HepG2 (cell line): ENCODE results near the gene PCSK6. TPM values are rescaled to one million over a fixed set of nuclear protein-coding genes. Genes with fewer than 3 reads are reported as not detected.
A peak's percentile ranks its signal among the peaks of the same experiment; 100 is the strongest.

Experiments
- CENPX ChIP-seq: sonication (generic); formaldehyde crosslinking; IDR thresholded peaks from 2 replicates; pipeline ENCODE4 v1.9.0; 2021; ENCODE audit warnings: mild to moderate bottlenecking, missing genetic modification reagents, moderate library complexity
- EHMT2 ChIP-seq: fragments of 200-600 bp; sonication (generic); IDR thresholded peaks from 2 replicates; pipeline ENCODE4 v1.7.0; 2017; ENCODE audit warnings: antibody characterized with exemption, low read depth, low read length, borderline replicate concordance
- EP300 ChIP-seq, 3 experiments: sonication (generic) in 1 of 3; formaldehyde crosslinking in 1 of 3; IDR thresholded peaks; 2 replicates each; pipeline versions ENCODE4 v1.5.1 to v1.6.1; 2011 to 2020; ENCODE audit warnings: low read depth in 2 of 3, low read length in 2 of 3, borderline replicate concordance in 1 of 3, improper control_type of control experiment in 1 of 3, mild to moderate bottlenecking in 1 of 3, missing genetic modification reagents in 1 of 3, moderate library complexity in 1 of 3
- GABPB1 ChIP-seq: IDR thresholded peaks from 2 replicates; pipeline ENCODE4 v1.6.1; 2016; ENCODE audit warnings: mild to moderate bottlenecking, missing genetic modification reagents, moderate library complexity, missing compliant biosample characterization
- HMGA1 ChIP-seq: sonication (generic); formaldehyde crosslinking; conservative IDR thresholded peaks from 2 replicates; pipeline ENCODE4 v1.4.0; 2020; ENCODE audit warnings: missing genetic modification reagents
- MEIS1 ChIP-seq: sonication (generic); formaldehyde crosslinking; IDR thresholded peaks from 2 replicates; pipeline ENCODE4 v1.9.0; 2021; ENCODE audit warnings: mild to moderate bottlenecking, missing genetic modification reagents, moderate library complexity, borderline replicate concordance
- MTF1 ChIP-seq: sonication (generic); formaldehyde crosslinking; IDR thresholded peaks from 2 replicates; pipeline ENCODE4 v1.5.0; 2020; ENCODE audit warnings: missing genetic modification reagents
- NFATC3 ChIP-seq: sonication (generic); formaldehyde crosslinking; IDR thresholded peaks from 2 replicates; pipeline ENCODE4 v1.5.1; 2020; ENCODE audit warnings: mild to moderate bottlenecking, missing genetic modification reagents
- PHB2 ChIP-seq: fragments of 450-650 bp; IDR thresholded peaks from 2 replicates; pipeline ENCODE4 v1.6.1; 2018; ENCODE audit not compliant: partially characterized antibody
- SMAD3 ChIP-seq: sonication (generic); formaldehyde crosslinking; IDR thresholded peaks from 2 replicates; pipeline ENCODE4 v1.4.0; 2020; ENCODE audit warnings: missing genetic modification reagents
- TCF7 ChIP-seq: sonication (generic); IDR thresholded peaks from 2 replicates; pipeline ENCODE4 v1.6.1; 2016; ENCODE audit warnings: antibody characterized with exemption, low read depth
- ZC3H13 ChIP-seq: sonication (generic); formaldehyde crosslinking; IDR thresholded peaks from 2 replicates; pipeline ENCODE4 v1.8.1; 2023; ENCODE audit warnings: mild to moderate bottlenecking, missing genetic modification reagents, moderate library complexity
- ZC3H4 ChIP-seq: sonication (generic); formaldehyde crosslinking; IDR thresholded peaks from 2 replicates; pipeline ENCODE4 v1.4.0; 2020; ENCODE audit warnings: missing genetic modification reagents, borderline replicate concordance
- ZFP82 ChIP-seq: sonication (generic); formaldehyde crosslinking; IDR thresholded peaks from 2 replicates; pipeline ENCODE4 v1.5.1; 2020; ENCODE audit warnings: mild to moderate bottlenecking, missing genetic modification reagents, borderline replicate concordance
- ZNF160 ChIP-seq: sonication (generic); formaldehyde crosslinking; IDR thresholded peaks from 2 replicates; pipeline ENCODE4 v1.8.0; 2022; ENCODE audit warnings: mild to moderate bottlenecking, inconsistent platforms, missing genetic modification reagents
- ZNF232 ChIP-seq: sonication (generic); formaldehyde crosslinking; IDR thresholded peaks from 2 replicates; pipeline ENCODE4 v1.4.0; 2020; ENCODE audit warnings: missing genetic modification reagents, borderline replicate concordance
- ZNF546 ChIP-seq: sonication (generic); formaldehyde crosslinking; conservative IDR thresholded peaks from 2 replicates; pipeline ENCODE4 v1.8.1; 2023; ENCODE audit warnings: mild to moderate bottlenecking, missing genetic modification reagents
- ZNF549 ChIP-seq: sonication (generic); formaldehyde crosslinking; IDR thresholded peaks from 2 replicates; pipeline ENCODE4 v1.5.0; 2020; ENCODE audit warnings: missing genetic modification reagents
- ZNF557 ChIP-seq: sonication (generic); formaldehyde crosslinking; IDR thresholded peaks from 2 replicates; pipeline ENCODE4 v1.4.0; 2020; ENCODE audit warnings: missing genetic modification reagents
- ZNF615 ChIP-seq: sonication (generic); formaldehyde crosslinking; IDR thresholded peaks from 2 replicates; pipeline ENCODE4 v1.5.0; 2020; ENCODE audit warnings: mild to moderate bottlenecking, missing genetic modification reagents, borderline replicate concordance
- ZNF670 ChIP-seq: sonication (generic); formaldehyde crosslinking; IDR thresholded peaks from 2 replicates; pipeline ENCODE4 v1.8.0; 2022; ENCODE audit warnings: mild to moderate bottlenecking, missing genetic modification reagents, borderline replicate concordance
- ZNF749 ChIP-seq: sonication (generic); formaldehyde crosslinking; IDR thresholded peaks from 2 replicates; pipeline ENCODE4 v1.8.0; 2022; ENCODE audit warnings: mild to moderate bottlenecking, missing genetic modification reagents, moderate library complexity, borderline replicate concordance
- polyA plus RNA-seq, 8 experiments: library from polyadenylated mRNA; depleted of rRNA in 3 of 8; stranded (reverse) in 7 of 8; unstranded in 1 of 8; fragments of >200 nt; fragmentation: Illumina TruSeq in 4 of 8; extraction: Trizol in 4 of 8; gene quantifications; 2 replicates each; pipeline versions ENCODE4 v1.2.1 to v1.2.3, GENCODE V29; 2011 to 2016; ENCODE audit warnings: low read depth in 4 of 8, missing spikeins in 1 of 8, mixed read lengths in 1 of 8; ENCODE audit not compliant: insufficient read depth in 1 of 8
- total RNA-seq, 5 experiments: library from RNA; depleted of rRNA; stranded (reverse); fragments of >200 nt; fragmentation: Illumina TruSeq; extraction: Trizol; gene quantifications; 2 replicates each; pipeline ENCODE4 v1.2.3, GENCODE V29; 2016; ENCODE audit warnings: low read depth in 1 of 5
- TF ChIP-seq, protein P1 (sequence below): fragments of 450-650 bp; IDR thresholded peaks from 2 replicates; pipeline ENCODE4 v1.6.1; 2017
- TF ChIP-seq, protein P2 (sequence below): sonication (generic); formaldehyde crosslinking; IDR thresholded peaks from 2 replicates; pipeline ENCODE4 v1.4.0; 2020; ENCODE audit warnings: missing genetic modification reagents, mild to moderate bottlenecking, borderline replicate concordance
- TF ChIP-seq, protein P3 (sequence below): sonication (generic); formaldehyde crosslinking; IDR thresholded peaks from 2 replicates; pipeline ENCODE4 v1.5.0; 2020; ENCODE audit warnings: mild to moderate bottlenecking, missing genetic modification reagents, moderate library complexity

PCSK6 gene
- total and polyA plus RNA-seq, 2 of the 13 experiments (the other 11 are each of a cell fraction or from before 2014, with no cell fraction given): 56.5 to 155 TPM

- TF ChIP-seq, protein P1, sequence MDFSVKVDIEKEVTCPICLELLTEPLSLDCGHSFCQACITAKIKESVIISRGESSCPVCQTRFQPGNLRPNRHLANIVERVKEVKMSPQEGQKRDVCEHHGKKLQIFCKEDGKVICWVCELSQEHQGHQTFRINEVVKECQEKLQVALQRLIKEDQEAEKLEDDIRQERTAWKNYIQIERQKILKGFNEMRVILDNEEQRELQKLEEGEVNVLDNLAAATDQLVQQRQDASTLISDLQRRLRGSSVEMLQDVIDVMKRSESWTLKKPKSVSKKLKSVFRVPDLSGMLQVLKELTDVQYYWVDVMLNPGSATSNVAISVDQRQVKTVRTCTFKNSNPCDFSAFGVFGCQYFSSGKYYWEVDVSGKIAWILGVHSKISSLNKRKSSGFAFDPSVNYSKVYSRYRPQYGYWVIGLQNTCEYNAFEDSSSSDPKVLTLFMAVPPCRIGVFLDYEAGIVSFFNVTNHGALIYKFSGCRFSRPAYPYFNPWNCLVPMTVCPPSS: no peak
- TF ChIP-seq ZC3H4 (peak; percentile 93; the same call in 1 of the 2 replicates), ZNF615 (CRISPR knock-in tag) (no peak), GABPB1 (no peak), ZNF749 (CRISPR knock-in tag) (no peak; the same call in 1 of the 2 replicates), ZNF670 (CRISPR knock-in tag) (no peak), ZFP82 (CRISPR knock-in tag) (no peak), EHMT2 (no peak), MTF1 (CRISPR knock-in tag) (no peak), CENPX (CRISPR knock-in tag) (no peak), PHB2 (no peak), ZNF557 (CRISPR knock-in tag) (no peak), EP300 (IDR thresholded peaks at IDR 0.05; ENCODE audit: low read depth in 2 of 2, low read length in 2 of 2) (peak; percentile 65 to 93; a peak in 3 of 4 replicates), EP300 (CRISPR knock-in tag; IDR thresholded peaks at IDR 0.05; ENCODE audit: borderline replicate concordance) (peak; percentile 83), ZC3H13 (no peak), SMAD3 (no peak; the same call in 1 of the 2 replicates), ZNF549 (CRISPR knock-in tag) (no peak), TCF7 (peak; percentile 85), ZNF546 (CRISPR knock-in tag) (no peak), ZNF160 (CRISPR knock-in tag) (0 out of 2 replicates have a peak, but pooled peaks have one; percentile 30), MEIS1 (CRISPR knock-in tag) (no peak), HMGA1 (CRISPR knock-in tag) (no peak), NFATC3 (CRISPR knock-in tag) (no peak), ZNF232 (CRISPR knock-in tag) (no peak)
- TF ChIP-seq, protein P2, sequence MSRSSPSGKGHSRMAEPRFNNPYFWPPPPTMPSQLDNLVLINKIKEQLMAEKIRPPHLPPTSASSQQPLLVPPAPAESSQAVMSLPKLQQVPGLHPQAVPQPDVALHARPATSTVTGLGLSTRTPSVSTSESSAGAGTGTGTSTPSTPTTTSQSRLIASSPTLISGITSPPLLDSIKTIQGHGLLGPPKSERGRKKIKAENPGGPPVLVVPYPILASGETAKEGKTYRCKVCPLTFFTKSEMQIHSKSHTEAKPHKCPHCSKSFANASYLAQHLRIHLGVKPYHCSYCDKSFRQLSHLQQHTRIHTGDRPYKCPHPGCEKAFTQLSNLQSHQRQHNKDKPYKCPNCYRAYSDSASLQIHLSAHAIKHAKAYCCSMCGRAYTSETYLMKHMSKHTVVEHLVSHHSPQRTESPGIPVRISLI (CRISPR knock-in tag): no peak
- TF ChIP-seq, protein P3, sequence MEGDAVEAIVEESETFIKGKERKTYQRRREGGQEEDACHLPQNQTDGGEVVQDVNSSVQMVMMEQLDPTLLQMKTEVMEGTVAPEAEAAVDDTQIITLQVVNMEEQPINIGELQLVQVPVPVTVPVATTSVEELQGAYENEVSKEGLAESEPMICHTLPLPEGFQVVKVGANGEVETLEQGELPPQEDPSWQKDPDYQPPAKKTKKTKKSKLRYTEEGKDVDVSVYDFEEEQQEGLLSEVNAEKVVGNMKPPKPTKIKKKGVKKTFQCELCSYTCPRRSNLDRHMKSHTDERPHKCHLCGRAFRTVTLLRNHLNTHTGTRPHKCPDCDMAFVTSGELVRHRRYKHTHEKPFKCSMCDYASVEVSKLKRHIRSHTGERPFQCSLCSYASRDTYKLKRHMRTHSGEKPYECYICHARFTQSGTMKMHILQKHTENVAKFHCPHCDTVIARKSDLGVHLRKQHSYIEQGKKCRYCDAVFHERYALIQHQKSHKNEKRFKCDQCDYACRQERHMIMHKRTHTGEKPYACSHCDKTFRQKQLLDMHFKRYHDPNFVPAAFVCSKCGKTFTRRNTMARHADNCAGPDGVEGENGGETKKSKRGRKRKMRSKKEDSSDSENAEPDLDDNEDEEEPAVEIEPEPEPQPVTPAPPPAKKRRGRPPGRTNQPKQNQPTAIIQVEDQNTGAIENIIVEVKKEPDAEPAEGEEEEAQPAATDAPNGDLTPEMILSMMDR (CRISPR knock-in tag): peak; percentile 20; the same call in 1 of the 2 replicates
Measured at GRCh38 chr15:101438482-101439284, 50.8 kb downstream of the PCSK6 start (continued).
